ENCODE data around the gene ETNK2. TPM values are rescaled to one million over a fixed set of nuclear protein-coding genes. Genes with fewer than 3 reads are reported as not detected.

The ETNK2 gene
- total and polyA plus RNA-seq, 2 of the 13 experiments (the other 11 are each of a cell fraction or from before 2014, with no cell fraction given): 15.5 to 42.8 TPM

GRCh38 chr1:204102029-204102611 is 49.7 kb downstream of the ETNK2 start:
- DNase-seq (ENCODE audit: low spot score) (peak; percentile 89), FAIRE-seq (peak; percentile 98), ATAC-seq (peak; percentile 91)
- H3K9me3 ChIP-seq (ENCODE audit: low read length): no peaks in the 10 kb centered on the region
- peak overlapping the region; percentile 12 to 68 (median 21); a peak in 5 of 6 replicates for H3K4me3 ChIP-seq (replicated peaks in 1 of 3; ENCODE audit: insufficient read depth in 1 of 3, low read depth in 2 of 3, low read length in 3 of 3)
- H3K27ac ChIP-seq (ENCODE audit: extremely low read length, insufficient read depth, low read length): peak overlapping the region; percentile 64
- ChIA-PET CTCF (ENCODE audit: low intra/inter-chr PET ratio, low total read pairs) (no interaction called here), POLR2A (interaction anchor here (0.9 to 3.6 kb wide), 7 partner anchors 9 to 51 kb away, joined by 3 to 20 read pairs (median 8); partner anchors contain the start of gene SOX13)
- H3K4me2 ChIP-seq (ENCODE audit: low read depth, low read length): peak overlapping the region; percentile 85
- H3K36me3 ChIP-seq (replicated peaks in 1 of 2; ENCODE audit: control insufficient read depth in 1 of 2, insufficient read depth in 2 of 2, low read length in 2 of 2): peaks cover 0 to 2% of the 10 kb centered on the region in 2 experiments; a peak in 1 of 5 replicates
- WGBS (ENCODE audit: low lambda C conversion rate): 4% methylated on average over 13 of the region's 13 CpGs
- no peak overlapping the region for H2AFZ ChIP-seq (ENCODE audit: low read length)
- no TSS peak for BruUV-seq (replicated peaks)
- 0 out of 2 replicates have a peak, but pooled peaks cover 3% of the 10 kb centered on the region for H4K20me1 ChIP-seq (ENCODE audit: insufficient read depth, low read length)
- peaks cover 71% of the 10 kb centered on the region for H3K4me1 ChIP-seq (ENCODE audit: insufficient read depth, low read length)
- peak overlapping the region; percentile 61 for H3K9ac ChIP-seq (ENCODE audit: insufficient read depth, low read depth, low read length)
- in situ Hi-C loops (cut with HindIII; ENCODE audit: extremely low pct_ligation_motif_present, low pct_unique_long_range_greater_than_20kb): no loop called here
- intact Hi-C loops (cut with micrococcal nuclease; ENCODE audit: unreplicated experiment): loop anchor here (1.0 kb wide), 2 partner anchors 9 to 28 kb away; no protein-coding TSS in a partner anchor
- no peaks in the 10 kb centered on the region for H3K27me3 ChIP-seq (ENCODE audit: control insufficient read depth in 1 of 2, insufficient read depth in 2 of 2, low read length in 2 of 2)
- peaks cover 83% of the 10 kb centered on the region for H3K79me2 ChIP-seq (ENCODE audit: insufficient read depth, low read length)
- TF ChIP-seq SCMH1 (CRISPR knock-in tag; IDR thresholded peaks at IDR 0.05; ENCODE audit: borderline replicate concordance): no peak
- TF ChIP-seq ZNF567 (CRISPR knock-in tag; IDR thresholded peaks at IDR 0.05; ENCODE audit: borderline replicate concordance): no peak
- no peak for TF ChIP-seq ZNF639 (CRISPR knock-in tag; conservative IDR thresholded peaks at IDR 0.05)
- TF ChIP-seq ELF3 (CRISPR knock-in tag; IDR thresholded peaks at IDR 0.05): peak; percentile 61
- peak; percentile 82 for TF ChIP-seq FOXO1 (CRISPR knock-in tag; IDR thresholded peaks at IDR 0.05)
- TF ChIP-seq POGK (CRISPR knock-in tag; conservative IDR thresholded peaks at IDR 0.05): peak; percentile 48; the same call in 1 of the 2 replicates
- no peak for TF ChIP-seq JARID2 (CRISPR knock-in tag; IDR thresholded peaks at IDR 0.05; ENCODE audit: insufficient replicate concordance)
- no peak for TF ChIP-seq PHF8 (CRISPR knock-in tag; IDR thresholded peaks at IDR 0.05)
- TF ChIP-seq RARA (CRISPR knock-in tag; IDR thresholded peaks at IDR 0.05): peak; percentile 60
- peak; percentile 80 for TF ChIP-seq SAP130 (CRISPR knock-in tag; IDR thresholded peaks at IDR 0.05; ENCODE audit: low read depth)
- TF ChIP-seq ZBTB49 (CRISPR knock-in tag; IDR thresholded peaks at IDR 0.05; ENCODE audit: borderline replicate concordance): no peak
- no peak for TF ChIP-seq BATF2 (CRISPR knock-in tag; IDR thresholded peaks at IDR 0.05)
- 0 out of 2 replicates have a peak, but pooled peaks have one; percentile 29 for TF ChIP-seq EED (CRISPR knock-in tag; IDR thresholded peaks at IDR 0.05)
- TF ChIP-seq ZNF280B (CRISPR knock-in tag; IDR thresholded peaks at IDR 0.05; ENCODE audit: borderline replicate concordance): no peak
- no peak for TF ChIP-seq MATR3 (CRISPR knock-in tag; IDR thresholded peaks at IDR 0.05)
- no peak for TF ChIP-seq ZFY (CRISPR knock-in tag; IDR thresholded peaks at IDR 0.05)
- no peak for TF ChIP-seq AHR (CRISPR knock-in tag; IDR thresholded peaks at IDR 0.05)
